GM19468 (cell line): ENCODE data around the gene SPACA4.

Source experiments
- ATAC-seq: cut with Tn5 transposase; IDR thresholded peaks from one replicate; pipeline ENCODE4 v1.9.1; 2021; ENCODE audit warnings: mild to moderate bottlenecking, moderate library complexity, moderate number of reproducible peaks; ENCODE audit not compliant: unreplicated experiment; ENCODE audit errors: extremely low read depth

SPACA4 gene

GRCh38 chr19:48632692-48633147, 26.2 kb downstream of the SPACA4 start:
- ATAC-seq, result no peak

- ATAC-seq, result no peak
These were observed 26.9 kb downstream of the SPACA4 start for GRCh38 chr19:48633148-48634035.

GRCh38 chr19:48634036-48634342, 27.4 kb downstream of the SPACA4 start:
- no peak for ATAC-seq

GRCh38 chr19:48634424-48635262, 28.1 kb downstream of the SPACA4 start:
- no peak for ATAC-seq

GRCh38 chr19:48635263-48635965, 28.9 kb downstream of the SPACA4 start:
- no peak for ATAC-seq

DNA sequence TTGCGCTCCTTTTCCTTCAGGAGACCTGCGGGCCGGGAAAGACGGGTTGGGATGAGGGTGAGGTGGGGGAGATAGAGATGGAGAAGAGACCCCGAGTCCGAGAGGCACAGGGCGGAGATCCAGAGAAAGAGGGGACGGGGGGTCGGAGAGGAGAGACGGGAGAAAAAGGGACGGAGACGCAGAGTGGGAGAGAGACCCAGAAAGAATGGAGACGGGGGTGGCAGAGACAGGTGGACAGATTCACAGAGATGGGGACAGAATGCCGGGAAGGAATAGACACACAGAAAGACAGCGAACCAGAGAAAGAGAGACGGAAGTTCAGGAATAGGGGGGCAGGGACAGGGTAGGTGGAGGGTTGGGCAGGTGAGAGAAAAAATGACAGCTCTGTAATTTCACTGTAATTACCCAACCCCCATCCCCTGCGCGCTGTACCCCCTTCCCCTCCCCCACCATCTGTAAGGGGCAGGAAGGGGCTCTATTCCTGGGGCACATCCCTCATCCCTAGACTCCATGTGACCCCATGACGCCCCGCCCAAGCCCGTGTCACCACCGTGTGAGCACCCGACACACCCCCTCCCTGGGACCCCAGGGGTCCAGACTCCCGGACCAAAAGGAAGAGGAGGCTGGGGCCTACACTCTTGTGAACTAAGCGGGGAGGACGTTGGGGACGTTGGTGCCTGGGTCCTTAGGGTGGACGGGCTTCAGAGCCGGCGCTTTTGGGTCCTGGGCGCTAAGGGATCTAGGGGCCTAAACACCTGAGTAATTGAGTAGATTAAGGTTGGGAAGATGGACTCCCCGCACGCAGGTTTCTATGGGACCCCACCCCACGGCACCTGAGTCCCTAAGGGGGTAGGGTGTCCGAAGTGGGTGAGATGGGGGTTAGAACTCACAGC, 29.7 kb downstream of the SPACA4 start:
- no peak for ATAC-seq

DNA sequence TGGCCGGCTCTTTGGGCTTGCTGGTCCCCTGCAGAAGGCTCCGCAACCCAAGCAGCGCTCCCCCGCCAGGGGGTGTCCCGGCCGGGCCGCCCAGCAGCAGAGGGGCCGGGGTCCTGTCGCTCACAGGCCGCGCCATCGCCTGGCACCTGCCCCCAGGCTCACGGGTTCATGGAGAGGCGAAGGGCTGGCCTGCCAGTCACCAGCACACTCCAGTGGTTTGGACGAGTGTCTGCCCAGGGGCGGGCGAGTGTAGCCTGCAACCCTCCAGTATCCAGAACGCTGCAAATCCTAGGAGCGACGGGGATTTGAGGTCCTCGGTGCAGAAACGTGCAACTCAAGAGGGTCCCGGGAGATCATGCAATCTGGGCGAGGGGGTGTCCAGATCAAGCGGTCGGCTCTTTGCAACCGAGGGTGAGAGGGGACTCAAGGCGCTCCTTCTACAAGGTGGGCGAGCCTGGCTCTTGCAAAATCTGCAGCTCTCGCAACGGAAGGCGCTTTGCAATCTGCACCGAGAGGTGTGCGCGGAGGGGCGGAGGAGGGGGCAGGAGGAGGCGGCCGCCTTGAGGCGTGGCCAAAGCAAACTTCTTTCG, 30.4 kb downstream of the SPACA4 start, which contains the start of gene DBP:
Gene DBP (minus strand): TSS at position 521 of the 590 bp plus-strand sequence. CDS start 385 bp downstream, at position 136.
- ATAC-seq, result no peak

DNA sequence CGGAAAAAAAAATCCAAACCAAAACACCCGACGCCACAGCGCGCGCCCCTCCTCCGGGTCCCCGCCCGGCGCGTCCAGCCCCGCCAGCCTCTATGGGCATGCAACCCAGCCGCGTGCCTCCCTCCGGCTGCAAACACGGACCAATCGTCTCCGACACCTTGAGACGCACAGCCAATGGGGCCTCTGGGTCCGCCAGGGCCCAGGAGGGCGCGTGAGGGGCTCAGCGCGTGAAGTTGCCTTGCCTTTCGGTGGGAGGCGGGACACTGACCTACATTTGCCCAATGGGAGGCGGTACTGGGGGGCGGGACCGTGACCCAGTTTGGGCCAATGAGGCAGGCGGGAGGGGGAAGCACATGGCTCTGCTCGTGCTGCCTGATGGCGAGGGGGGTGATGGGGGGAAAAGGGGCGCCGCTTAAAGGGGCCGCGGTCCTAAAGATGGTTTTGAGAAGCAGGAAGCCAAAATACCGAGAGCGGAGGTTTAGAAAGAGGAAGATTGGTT, 31.0 kb downstream of the SPACA4 start:
- peak; percentile 58 for ATAC-seq

DNA sequence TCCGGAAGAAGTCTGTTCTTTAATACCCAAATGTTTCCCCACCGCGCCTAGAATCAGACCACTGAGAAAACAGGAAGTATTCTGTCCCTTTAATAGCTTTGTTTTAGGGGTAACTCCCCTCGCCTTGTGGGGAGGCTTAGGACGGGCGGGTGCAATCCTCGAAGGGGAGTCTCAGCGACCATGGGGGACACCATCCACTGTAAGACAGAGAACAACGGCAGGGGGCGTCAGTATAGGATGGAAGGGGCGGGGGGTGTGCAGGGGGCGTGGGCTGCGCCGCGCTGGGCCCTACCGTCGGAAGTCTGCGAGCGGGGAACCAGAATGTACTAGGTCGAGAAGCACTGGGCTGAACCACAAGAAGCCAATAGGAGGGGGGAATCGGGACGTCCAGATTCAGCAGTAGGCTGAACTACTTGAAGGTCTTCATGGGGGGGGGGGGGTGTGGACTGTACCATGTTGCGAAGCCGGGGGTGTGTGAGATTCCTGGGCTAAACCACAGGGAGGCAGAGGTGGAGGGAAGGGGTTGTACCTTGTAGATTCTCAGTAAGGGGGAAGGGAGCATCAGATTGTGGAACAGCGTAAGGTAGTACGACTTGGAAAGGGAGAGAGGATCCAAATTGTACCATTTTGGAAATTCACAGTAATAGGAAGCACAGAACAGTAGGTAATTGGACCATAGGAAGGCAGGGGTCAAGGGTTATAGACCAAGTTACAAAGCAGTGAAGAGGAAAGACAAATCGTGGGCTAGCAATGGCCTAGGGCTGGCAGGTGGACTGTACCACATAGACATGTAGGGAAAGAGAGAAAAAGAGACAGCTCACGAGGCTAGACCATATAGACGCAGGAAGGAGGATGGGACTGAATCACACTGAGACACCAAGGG, 31.6 kb downstream of the SPACA4 start:
- no peak for ATAC-seq

GRCh38 chr19:48638831-48639381, 32.4 kb downstream of the SPACA4 start:
- ATAC-seq, result no peak

DNA sequence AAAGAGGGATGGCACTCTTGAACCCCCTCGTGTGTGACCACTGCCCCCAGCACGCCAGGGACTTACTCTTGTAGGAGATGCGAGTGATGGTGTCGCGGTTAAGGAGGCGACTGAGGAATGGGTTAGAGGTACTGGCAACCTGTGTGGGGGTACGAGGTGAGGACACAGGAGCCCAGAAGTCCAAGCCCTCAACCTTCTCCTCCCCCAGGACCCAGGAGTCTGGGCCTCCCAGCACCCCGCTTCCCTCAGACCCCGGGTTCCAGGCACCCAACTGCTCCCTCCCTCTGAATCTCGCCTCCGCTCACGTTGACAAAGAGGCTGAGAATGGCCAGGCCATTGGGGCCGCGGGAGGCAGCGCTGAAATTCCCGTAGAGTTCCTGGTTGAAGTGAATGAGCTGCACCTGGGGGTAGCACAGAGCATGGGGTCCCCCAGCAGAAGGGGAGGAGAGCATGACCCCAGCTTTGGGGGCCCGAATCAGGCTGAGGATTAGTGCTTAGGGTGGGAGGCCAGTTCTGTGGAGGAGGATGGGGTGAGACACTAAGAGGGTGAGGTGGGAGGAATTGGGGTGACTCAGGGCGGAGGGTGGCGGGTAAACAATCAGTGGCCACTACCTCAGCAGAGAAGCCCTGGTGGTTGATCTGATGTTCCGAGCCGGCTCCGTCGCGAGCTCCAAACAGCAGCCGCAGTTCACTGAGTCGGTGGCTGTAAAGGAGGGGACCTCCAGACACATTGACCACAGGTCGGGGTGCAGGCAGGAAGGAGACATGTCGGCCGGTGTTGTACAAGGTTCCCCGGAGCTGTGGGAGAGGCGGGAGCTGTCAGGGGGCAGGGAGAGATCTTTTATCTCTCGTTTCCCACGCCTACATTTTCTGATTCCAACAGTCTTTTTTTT, 33.2 kb downstream of the SPACA4 start:
- no peak for ATAC-seq

DNA sequence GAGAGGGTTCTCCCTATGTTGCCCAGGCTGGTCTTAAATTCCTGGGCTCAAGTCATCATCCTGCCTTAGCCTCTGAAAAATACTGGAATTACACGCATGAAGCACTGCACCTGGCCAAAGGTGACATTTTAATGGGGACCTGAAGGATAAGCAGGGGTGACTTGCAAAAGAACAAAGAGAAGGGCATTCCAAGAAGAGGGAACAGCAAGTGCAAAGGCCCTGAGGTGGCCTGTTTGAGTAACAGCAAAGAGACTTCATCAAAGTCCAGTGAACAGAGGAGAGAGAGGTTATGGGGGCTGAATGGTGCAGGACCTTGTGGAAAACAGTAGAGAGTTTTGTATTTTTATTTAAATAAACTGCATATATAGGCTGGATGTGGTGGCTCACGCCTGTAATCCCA, 35.3 kb downstream of the SPACA4 start:
- ATAC-seq, result no peak

- no peak for ATAC-seq
These were observed 36.3 kb downstream of the SPACA4 start for GRCh38 chr19:48642862-48643261.

DNA sequence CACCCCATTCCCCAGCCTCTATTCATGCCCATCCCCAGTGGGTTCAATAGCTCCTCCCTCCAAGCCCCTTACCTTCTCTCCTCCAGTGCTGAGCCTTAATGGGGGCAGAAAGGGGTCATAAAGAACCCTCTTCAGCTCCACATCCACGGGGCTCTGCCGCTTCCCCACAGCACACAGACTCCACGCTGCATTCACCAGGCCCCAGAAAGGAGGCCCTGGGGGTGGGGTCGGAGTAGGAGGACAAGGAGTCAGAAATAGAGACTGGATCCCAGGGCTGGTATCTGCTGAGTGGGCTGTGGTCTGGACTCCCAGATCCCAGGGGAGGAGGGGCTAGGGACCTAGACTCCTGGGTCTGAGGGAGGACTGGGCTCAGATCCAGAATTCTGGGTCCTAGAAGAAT, 37.8 kb downstream of the SPACA4 start:
- ATAC-seq, result no peak

- no peak for ATAC-seq
These were observed 38.5 kb downstream of the SPACA4 start for GRCh38 chr19:48644839-48645619.

DNA sequence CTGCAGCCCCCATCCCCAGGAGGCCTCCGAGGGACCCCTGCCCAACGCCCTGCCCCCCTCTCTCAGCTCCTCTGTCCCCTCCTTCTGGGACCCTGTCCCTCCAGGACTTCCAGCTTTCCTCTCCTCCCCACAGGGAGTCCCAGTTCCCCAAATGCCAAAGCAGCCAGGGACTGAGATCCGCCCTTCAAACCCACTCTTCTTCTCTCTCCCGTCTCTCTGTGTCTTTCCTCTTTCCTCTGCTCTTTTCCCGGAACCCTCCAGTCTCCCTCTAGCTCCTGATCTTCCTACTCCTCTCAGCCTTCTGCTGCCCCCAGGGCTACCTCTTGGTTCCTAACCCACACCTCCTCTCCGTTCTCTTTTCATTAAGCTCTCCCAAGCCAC, 39.1 kb downstream of the SPACA4 start:
- ATAC-seq, result no peak
